HG02763 (cell line): ENCODE measurements around the gene PRDM15.
A peak's percentile ranks its signal among the peaks of the same experiment; 100 is the strongest.

Source experiments
- ATAC-seq: cut with Tn5 transposase; IDR thresholded peaks from one replicate; pipeline ENCODE4 v1.9.1; 2021; ENCODE audit warnings: mild to moderate bottlenecking, moderate library complexity; ENCODE audit not compliant: unreplicated experiment

Gene PRDM15

DNA sequence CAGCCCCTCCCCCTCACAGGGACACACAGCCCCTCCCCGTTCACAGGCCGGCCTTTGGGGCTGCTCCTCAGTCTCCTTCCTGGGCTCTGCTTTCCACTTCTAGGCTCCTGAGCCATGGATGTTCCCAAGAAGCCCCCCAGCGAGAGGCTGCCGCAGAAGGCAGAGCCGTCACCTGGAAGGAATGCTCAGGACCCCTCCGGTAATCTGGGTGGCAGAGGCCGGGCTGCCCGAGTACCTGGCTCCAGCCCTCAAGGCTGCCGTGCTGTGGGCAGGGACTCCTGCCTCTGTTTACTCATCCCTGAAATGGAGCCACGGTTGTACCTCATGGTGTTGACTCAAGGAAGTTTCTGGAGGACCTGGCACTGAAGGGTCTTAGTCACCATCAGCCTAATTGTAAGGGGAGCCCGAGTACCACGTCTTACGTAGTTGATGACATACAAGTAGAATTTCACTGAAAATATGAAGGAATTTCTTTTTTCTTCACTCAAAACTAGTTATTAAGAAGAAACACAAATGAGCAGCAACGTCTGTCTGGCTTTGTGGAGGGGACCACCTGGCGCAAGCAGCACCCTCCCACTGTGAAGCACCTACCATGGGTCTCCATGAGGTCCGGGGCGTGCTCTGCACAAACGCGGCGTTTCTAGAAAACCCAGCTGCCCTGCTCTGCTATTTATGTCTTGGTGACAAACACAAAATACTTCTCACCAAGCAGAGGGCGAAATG, 33.7 kb downstream of the PRDM15 start:
- ATAC-seq: no peak

DNA sequence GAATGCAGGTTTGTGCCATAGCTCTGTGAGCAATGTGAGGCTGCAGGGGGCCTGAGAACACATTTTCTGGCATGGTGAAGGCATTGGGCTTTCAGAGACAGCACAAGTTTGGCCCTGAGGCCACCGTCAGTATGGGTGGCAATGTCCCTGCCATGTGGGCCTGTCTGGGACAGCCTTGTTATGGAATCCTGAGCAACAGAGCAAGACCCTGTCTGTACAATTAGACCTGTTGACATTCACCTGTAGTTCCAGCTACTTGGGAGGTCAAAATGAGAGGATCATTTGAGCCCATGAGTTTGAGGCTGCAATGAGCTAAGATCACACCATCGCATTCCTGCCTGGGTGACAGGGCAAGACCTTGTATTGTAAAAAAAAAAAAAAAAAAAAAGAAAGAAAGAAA, 35.6 kb downstream of the PRDM15 start:
- ATAC-seq: no peak

DNA sequence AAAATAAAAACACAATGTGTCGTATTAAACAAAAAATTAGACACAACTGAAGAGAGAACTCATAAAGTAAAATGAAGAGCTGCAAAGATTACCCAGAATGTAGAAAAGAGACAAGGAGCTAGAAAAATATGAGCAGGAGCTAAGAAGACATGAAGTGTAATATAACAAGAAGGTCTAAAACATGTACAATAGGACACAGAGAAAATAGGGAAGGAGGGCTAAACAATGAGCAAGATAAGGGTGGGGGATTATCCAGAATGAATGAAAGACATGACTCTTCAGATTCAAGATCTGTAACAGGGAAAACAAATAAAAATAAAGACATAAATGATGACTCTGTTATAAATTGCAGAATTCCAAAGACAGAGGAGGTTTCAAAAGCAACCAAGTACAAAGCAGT, 38.3 kb downstream of the PRDM15 start:
- no peak for ATAC-seq

DNA sequence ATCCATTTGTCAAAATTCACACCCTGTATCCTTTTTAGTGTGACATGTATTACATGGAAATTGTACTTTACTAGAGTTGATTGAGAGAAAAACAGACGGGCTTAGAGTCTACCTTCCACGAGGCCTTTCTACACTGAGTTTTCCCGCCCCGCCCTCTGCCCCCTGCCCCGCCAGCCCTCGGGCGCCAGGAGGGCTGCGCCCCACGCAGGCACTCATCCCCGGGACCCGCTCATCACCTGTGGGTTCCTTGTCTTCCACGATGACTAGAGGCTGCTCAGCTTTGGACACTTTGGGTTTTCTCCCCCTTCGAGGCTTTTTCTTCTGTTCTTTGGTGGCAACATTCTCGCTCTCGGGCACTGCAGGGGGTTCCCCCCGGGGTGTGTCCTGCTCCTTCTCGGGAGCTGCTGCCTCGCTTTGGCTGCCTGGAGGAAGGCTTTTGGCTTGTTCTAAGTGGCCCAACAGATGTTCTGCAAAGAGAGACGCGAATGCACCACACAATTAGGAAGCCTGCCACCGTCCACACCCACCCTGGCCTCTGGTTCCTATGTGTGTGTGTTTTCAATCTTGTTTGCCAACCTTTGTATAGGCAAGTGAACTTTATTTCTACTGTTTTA, 39.6 kb downstream of the PRDM15 start:
- ATAC-seq: no peak

DNA sequence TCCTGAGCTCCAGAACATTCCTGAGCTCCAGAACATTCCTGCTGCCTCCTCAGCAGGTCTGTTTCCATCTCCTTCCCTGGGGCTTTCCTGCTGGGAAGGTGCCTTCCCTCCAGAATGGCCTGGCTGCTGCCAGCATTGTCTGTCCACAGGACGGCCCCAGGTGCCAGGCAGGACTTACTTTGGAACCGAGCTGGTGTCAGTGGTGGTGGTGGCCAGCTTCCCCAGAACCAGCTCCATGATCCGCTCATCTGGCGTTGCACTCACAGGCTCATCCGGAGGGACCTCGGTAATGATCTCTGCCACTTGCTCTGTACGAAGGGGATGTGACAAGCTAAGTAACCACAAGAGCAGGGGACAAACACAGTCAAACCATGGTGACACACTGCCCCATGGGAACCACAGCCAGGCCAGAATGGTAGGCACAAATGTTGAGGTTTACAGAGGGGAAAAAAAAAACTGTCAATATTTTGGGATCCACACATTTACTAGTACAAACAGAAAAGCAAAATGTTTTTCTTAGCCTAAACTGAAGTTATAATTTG, 41.3 kb downstream of the PRDM15 start:
- no peak for ATAC-seq

DNA sequence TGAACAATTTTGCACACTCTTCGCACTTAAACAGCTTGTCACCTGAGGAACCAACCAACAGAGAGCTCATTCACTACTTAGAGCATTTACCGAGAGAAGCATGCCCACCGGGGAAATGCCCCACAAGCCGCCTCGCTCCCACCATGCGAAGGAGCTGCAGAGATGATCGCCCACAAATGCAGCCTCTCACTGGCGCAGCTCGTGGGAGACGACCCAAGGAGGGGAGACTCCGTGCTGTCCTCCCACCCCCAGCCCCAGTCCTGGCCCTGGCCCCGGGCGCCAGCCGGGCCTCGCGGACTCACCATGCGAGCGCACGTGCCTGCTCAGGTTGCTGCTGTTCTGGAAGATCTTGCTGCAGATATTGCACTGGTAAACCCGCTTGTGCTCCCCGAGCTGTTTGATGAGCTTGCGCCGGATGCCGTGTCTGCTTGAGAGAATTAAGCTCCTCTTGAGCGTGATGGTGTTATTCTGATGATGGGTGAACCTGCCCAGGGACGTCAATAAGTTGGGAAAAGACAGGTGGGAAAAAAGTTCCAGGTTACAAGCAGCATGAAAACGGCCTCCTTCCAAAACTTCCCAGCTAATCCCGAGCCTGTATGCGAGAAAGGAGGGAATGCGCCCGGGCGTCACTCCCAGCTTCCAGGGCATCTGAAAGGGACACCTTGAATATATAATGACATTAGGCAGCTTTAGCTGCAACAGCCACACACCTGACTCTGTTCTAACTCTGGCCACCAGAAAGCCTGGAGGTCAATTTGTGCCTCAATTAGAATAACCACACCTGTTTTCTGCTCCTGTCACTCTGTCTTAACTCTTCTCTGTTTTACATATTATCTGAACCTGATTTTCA, 42.8 kb downstream of the PRDM15 start:
- no peak for ATAC-seq

DNA sequence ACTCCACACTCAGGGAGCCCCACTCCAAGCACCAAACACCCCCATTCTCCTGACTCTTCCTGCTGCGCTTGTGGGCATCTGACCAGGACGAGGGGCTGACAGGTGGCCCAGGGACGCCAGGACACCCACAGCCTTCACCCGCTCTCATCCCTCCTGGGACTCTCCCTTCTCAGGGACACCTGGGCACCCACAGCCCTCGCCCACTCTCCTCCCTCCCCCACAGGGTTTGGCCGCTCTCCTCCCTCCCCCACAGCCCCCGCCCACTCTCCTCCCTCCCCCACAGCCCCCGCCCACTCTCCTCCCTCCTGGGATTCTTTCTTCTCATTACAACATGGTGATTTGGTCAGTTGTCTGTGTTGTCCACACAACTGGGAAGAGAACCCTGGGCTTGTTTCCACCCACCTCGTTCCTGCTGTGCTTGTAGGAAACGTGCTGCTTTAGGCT, 43.4 kb downstream of the PRDM15 start:
- ATAC-seq: no peak

DNA sequence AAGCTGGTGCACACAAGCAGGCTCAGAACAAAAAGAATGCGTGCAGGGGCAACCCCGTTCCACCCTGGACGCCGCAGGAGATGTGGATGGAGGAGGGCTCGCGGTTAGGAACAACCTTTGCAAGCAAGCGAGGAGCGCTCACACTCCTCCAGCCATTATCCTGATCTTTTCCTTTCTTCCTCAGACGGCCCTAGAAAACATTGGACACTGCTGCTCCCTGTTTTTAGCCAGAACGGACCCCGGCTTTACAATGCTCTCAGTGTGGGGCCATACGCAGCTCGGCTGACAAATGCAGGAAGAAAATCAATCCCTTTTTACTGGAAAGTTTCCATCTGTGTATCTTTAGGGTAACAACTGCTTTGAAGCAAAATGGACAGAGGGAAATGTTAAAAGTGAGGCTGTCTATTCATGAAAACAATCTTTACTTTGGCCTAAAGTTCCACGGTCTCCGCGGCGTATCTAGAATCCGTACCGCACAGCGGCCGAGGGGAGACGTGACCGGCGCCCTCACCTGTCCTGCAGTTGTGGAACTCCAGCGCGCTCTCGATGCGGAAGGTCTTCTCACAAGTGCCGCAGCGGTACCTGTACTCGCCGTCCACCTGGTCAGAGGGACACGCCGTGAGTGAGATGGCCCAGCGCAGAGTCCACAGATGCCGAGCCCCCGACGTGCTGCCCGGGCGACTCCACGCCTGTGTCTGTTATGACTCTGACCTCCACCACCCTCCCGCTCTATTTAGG, 44.0 kb downstream of the PRDM15 start:
- no peak for ATAC-seq

DNA sequence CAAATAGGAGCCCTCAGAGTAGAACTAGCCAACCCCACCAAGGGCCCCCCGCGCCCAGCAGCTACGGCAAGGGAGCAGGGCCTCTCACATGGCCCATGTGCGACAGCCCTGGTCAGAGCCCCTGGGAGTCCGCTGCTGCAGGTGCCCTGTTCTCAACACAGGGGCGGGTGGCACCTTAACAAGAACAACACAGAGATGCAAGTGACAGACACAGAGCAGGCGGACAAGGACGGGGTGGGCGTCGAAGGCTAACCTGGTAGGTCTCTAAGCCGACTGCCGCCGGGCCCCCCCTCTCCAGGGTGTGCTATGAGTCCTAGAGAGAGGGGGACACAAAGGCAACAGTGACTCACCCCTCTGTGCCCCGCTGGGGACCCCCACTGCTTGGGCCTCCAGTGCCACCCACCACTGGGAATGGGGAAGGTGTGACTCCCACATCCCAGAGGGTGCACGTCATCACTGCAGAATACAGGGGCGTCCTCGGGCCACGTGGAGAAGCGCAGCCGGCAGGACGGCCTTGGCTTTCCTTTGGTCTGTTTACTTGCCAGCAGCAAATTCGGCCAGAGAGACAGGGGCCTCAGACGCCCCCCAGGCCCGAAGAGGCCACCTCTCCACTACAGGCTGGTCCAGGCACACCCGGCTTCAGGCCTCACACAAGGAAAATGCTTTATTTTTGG, 44.8 kb downstream of the PRDM15 start:
- no peak for ATAC-seq

DNA sequence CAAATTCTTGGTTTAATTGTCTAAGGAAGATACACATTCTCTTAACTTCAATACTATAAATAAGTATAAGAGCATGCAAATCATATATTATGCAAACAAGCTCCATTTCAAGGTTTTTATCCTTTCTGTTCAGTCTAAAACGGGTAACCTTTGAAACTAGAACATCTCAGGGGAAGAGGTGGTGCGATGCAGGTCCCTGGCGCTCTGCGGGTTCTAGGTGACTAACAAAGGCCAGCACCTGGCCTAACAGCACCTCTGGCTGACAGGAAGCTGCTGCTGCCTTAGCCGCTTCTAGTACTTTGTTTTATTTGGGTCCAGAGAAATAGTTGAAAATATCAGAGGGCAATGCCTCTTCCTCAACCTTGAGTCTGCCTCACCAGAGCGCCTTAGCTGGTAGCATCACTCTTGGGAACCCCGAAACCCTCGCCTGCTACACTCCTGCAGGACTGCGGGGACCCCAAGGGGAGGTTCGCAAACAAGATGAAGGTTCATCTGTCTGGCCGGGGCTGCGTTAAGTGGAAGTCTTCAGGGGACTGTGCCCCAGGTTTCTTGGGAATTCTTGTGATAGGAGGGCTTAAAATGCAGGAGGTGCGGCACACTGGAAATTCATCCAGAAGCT, 45.5 kb downstream of the PRDM15 start:
- peak; percentile 59 for ATAC-seq

DNA sequence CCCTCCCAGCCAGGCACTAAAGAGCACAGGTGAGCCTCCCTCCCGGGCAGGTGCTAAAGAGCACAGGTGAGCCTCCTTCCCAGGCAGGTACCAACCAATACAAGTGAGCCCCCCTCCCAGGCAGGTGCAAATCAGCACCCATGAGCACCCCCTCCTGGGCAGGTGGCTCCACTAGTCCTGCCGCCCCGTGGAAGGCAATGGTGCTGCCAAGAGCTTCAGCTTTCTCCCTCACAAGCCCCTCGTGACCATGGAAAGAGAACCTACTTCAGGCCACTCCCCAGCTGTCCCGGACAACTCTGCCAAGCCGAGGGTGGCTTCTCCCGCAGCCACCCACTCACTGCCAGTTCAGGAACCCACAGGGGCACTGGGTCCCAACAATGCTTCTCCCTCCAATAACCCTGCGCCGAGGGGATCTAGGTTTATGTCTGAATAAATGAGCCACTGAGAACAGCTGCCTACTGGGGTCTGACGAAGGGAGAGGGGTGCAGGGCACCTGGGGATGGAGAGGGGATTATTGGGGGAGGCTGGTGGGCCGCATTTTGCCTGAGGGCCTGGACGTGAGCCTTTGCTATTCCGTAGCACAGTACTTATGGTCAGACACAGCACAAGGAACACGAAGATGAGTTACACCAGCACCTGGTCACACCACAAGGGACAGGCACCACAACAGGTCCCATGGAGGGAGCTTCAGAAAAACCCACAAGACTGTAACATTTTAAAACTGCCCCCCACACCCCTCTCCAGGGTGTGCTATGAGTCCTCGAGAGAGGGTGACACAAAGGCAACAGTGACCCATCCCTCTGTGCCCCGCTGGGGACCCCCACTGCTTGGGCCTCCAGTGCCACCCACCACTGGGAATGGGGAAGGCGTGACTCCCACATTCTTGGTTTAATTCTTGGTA, 46.3 kb downstream of the PRDM15 start:
- peak; percentile 57 for ATAC-seq

DNA sequence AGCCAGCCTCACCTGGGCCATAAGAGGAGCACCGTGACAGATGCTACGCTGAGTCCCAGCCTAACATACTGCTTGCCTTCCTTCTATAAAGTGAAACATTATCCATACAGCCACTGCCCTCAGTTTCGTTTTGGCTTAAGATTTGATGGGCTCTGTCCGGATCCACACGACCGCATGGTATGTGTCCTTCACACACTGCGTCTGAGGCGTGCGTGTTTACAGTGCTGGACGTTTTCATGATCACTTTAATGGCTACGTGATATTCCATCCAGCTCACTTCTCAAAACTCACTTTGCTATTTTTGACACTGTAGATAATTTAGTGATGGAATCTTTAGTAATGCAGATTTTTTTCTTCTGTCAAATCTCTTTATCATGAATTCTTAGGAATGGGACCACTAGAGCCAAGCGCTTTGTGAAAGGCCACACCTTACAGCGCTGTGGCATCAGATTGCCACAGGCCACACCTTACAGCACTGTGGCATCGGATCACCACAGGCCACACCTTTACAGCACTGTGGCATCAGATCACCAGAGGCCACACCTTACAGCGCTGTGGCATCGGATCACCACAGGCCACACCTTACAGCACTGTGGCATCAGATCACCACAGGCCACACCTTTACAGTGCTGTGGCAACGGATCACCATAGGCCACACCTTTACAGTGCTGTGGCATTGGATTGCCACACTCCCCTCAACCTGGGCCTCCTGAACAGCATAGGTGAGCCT, 47.1 kb downstream of the PRDM15 start:
- no peak for ATAC-seq

DNA sequence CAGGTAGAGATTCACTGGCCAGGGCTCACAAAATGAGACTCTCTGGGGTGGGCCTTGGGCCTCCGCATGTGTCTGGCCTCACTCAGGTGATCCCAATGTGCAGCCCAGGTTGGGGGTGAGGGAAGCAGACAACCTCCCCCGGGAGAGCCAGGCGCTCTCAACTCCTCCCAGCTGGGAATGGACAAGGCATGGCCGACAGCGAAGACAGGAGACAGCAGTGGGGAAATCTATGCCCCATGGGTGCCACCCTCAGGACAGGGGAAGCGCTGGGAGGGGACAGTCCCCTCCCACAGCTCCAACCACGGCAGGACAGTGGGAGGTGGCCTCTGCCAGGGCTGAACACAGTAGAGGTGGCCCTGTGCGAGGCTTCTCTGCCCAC, 47.7 kb downstream of the PRDM15 start:
- ATAC-seq: no peak

DNA sequence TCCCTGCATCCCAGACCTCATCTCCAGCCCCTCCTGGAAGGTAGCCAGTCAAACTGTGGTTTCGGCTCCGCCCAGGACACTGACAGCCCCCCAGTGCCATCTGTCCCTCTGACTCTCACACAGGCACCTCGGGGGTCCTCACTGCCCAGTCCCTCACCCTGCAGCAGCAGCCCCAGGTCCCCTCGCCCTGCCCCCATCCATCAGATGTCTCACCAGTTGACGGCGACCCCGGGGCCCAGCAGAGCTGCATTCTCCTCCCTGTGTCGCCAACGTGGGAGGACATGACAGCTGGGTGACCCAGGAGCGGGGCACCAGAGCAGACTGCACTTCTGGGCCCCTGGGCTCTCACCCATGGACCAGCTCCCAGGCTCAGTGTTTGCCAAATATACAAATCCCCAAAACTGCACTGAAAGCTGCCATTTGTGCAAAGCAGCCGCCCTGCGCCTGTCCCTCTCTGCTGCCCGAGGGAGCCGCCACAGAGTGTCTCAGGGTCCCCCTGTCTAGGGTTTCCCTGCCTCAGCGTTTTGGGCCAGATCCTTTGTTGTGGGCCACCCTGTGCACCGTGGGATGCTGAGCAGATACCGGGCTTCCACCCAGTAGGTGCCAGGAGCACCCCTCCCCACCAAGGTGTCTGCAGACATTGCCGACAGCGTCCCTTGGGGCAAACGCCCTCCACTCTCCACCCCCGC, 48.2 kb downstream of the PRDM15 start:
- no peak for ATAC-seq

DNA sequence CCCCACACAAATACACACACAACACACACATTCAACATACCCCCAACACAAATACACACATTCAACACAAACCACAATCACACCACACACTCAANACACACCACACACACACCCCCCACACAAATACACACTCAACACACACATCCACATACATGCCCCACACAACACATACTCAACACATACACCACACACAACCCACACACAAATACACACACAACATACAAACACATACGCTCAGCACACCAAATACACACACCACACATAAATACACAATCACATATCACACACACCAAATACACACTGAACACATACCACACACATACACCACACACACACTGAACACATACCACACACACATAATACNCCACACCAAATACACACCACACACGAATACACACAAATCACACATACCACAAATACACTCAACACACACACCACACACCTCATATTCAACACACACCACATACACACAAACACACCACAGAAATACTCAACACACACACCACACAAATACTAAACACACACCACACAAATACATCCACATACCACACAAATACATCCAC, 48.9 kb downstream of the PRDM15 start:
- ATAC-seq: no peak

DNA sequence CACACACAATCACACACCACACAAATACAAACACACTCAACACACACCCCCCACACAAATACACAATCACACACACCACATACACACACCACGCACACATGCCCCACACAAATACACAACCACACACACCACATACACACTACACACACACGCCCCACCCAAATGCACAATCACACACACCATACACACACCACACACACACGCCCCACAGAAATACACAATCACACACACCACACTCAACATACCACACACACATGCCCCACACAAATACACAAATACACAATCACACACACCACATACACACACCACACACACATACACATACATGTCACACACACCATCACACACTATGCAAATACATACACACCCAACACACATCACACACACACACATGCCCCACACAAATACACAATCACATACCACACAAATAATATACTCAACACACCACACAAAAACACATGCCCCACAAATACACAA, 50.2 kb downstream of the PRDM15 start:
- ATAC-seq: no peak
